ENCODE results near the gene POLD1. TPM values are rescaled to one million over a fixed set of nuclear protein-coding genes. Genes with fewer than 3 reads are reported as not detected.

The POLD1 gene
- total and polyA plus RNA-seq, 10 donors: 26.5 to 66.6 (median 34.2) TPM

DNA sequence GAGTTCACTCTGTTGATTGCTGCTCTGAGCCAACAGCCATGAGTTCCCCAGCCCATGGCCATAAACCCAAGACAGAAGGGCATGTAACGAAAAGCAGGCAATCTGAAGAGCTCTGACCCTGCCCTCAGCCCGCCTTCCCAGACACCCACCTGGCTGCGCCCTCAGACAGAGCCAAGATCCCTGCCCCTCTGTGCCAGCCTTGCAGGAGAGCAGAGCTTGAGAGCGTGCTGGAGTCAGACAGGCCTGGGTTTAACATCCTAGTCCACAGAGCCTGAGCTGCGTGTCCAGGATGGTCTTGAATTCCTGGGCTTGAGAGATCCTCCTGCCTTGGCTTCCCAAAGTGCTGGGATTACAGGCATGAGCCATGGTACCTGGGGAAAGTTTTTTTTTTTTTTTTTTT lies 73.2 kb downstream of the POLD1 start:
- no peak overlapping the region for H3K27ac ChIP-seq
- no peak for DNase-seq
- no peak for TF ChIP-seq POLR2AphosphoS5 (IDR thresholded peaks at IDR 0.05)
- TF ChIP-seq POLR2A (IDR thresholded peaks at IDR 0.05): no peak
- TF ChIP-seq, protein P1, sequence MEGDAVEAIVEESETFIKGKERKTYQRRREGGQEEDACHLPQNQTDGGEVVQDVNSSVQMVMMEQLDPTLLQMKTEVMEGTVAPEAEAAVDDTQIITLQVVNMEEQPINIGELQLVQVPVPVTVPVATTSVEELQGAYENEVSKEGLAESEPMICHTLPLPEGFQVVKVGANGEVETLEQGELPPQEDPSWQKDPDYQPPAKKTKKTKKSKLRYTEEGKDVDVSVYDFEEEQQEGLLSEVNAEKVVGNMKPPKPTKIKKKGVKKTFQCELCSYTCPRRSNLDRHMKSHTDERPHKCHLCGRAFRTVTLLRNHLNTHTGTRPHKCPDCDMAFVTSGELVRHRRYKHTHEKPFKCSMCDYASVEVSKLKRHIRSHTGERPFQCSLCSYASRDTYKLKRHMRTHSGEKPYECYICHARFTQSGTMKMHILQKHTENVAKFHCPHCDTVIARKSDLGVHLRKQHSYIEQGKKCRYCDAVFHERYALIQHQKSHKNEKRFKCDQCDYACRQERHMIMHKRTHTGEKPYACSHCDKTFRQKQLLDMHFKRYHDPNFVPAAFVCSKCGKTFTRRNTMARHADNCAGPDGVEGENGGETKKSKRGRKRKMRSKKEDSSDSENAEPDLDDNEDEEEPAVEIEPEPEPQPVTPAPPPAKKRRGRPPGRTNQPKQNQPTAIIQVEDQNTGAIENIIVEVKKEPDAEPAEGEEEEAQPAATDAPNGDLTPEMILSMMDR (IDR thresholded peaks at IDR 0.05 in 8 of 11, conservative IDR thresholded peaks at IDR 0.05 in 3 of 11): no peak
- WGBS, 5 donors: 79 to 93% (median 87%) methylated on average over 5 of the region's 5 CpGs
- peaks cover 0 to 19% (median 14%) of the 10 kb centered on the region in 6 donors for H3K4me1 ChIP-seq
- intact Hi-C loops (cut with DNase I; ENCODE audit: low total_unique reads): no loop called here
- H3K36me3 ChIP-seq: no peaks in the 10 kb centered on the region
- H3K4me3 ChIP-seq: no peak overlapping the region
- no peaks in the 10 kb centered on the region for H3K9me3 ChIP-seq
- H3K27me3 ChIP-seq (replicated peaks in 1 of 7): peaks cover 0 to 50% (median 15%) of the 10 kb centered on the region in 7 donors

DNA sequence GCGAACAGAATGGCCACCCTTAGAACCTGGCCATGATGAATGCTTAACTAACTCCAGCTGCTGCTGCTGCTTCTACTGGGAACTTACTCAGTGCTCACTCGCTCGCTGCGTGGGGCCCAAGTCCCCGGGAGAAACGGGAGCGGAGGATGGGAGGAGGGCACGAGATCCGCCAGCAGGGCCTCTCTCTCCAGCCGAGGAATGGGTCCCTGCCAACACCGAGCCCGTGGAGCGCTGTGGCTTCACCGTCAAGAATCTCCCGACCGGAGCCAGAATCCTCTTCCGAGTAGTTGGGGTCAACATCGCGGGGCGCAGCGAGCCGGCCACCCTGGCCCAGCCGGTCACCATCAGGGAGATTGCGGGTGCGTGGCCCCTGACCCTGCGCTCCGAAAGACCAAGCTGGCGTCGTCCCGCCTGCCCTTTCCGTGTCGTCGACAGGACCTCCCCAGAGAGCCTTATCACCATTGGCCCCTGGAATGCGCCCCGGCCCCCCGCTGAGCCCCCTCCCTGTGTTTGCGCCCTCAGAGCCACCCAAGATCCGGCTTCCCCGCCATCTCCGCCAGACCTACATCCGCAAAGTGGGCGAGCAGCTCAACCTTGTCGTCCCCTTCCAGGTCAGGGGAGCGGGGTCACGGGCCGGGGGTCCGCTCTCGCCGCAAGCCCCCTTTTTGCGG lies 74.4 kb downstream of the POLD1 start:
- Histone ChIP-seq H3K4me1 (peaks cover 0 to 19% (median 14%) of the 10 kb centered on the region in 6 donors), H3K36me3 (no peaks in the 10 kb centered on the region), H3K27me3 (replicated peaks in 1 of 7) (peaks cover 0 to 54% (median 15%) of the 10 kb centered on the region in 7 donors), H3K27ac (no peak overlapping the region), H3K9me3 (no peaks in the 10 kb centered on the region), H3K4me3 (no peak overlapping the region)
- no peak for DNase-seq
- TF ChIP-seq, protein P1 (IDR thresholded peaks at IDR 0.05 in 8 of 11, conservative IDR thresholded peaks at IDR 0.05 in 3 of 11): no peak
- TF ChIP-seq POLR2A (IDR thresholded peaks at IDR 0.05) (no peak), POLR2AphosphoS5 (IDR thresholded peaks at IDR 0.05) (no peak)
- intact Hi-C loops (cut with DNase I; ENCODE audit: low total_unique reads): no loop called here
- 33 to 61% (median 54%) methylated on average over 34 to 50 of the region's 50 CpGs for WGBS, 5 donors

DNA sequence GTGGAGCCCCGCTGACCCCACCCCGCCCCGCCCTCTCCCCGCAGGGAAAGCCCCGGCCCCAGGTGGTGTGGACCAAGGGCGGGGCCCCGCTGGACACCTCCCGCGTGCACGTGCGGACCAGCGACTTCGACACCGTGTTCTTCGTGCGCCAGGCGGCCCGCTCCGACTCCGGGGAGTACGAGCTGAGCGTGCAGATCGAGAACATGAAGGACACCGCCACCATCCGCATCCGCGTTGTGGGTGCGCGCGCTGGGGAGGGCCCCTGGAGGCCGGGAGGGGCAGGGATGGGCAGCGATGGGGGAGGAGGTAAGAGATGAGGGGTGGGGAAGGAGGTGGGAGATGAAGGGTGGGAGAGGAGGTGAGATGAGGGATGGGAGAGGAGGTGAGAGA lies 74.9 kb downstream of the POLD1 start:
- Histone ChIP-seq H3K27me3 (replicated peaks in 1 of 7) (peaks cover 0 to 54% (median 15%) of the 10 kb centered on the region in 7 donors), H3K36me3 (no peaks in the 10 kb centered on the region), H3K4me3 (no peak overlapping the region), H3K4me1 (peaks cover 0 to 19% (median 14%) of the 10 kb centered on the region in 6 donors), H3K27ac (no peak overlapping the region), H3K9me3 (no peaks in the 10 kb centered on the region)
- intact Hi-C loops (cut with DNase I; ENCODE audit: low total_unique reads): no loop called here
- 56 to 88% (median 75%) methylated on average over 16 to 32 of the region's 32 CpGs for WGBS, 5 donors
- no peak for TF ChIP-seq POLR2A (IDR thresholded peaks at IDR 0.05)
- TF ChIP-seq, protein P1 (IDR thresholded peaks at IDR 0.05 in 8 of 11, conservative IDR thresholded peaks at IDR 0.05 in 3 of 11): no peak
- DNase-seq: no peak

DNA sequence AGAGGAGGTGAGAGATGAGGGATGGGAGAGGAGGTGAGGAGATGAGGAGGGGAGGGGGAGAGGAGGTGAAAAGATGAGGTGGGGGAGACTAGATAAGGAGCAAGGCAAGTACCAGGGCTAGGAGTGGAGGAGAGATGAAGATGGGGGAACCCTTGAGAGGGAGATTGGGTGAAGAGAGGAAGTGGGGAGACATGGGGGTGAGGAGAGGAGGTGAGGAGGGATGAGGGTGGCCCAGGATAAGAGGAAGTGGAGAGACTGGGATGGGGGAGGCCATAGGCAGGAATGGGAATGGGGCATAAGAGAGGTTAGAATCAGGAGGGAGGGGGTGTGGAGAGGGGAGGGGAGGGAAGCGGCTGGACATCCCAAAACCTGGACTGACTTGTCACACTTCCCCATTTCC lies 75.5 kb downstream of the POLD1 start:
- TF ChIP-seq POLR2A (IDR thresholded peaks at IDR 0.05) (no peak), POLR2AphosphoS5 (IDR thresholded peaks at IDR 0.05) (no peak)
- TF ChIP-seq, protein P1 (IDR thresholded peaks at IDR 0.05 in 8 of 11, conservative IDR thresholded peaks at IDR 0.05 in 3 of 11): no peak
- DNase-seq: no peak
- H3K27ac ChIP-seq: peak overlapping the region in 3 of 8 donors; percentile 20 to 65 (median 53)
- H3K36me3 ChIP-seq: no peaks in the 10 kb centered on the region
- H3K4me3 ChIP-seq: no peak overlapping the region
- H3K27me3 ChIP-seq (replicated peaks in 1 of 7): peaks cover 0 to 54% (median 15%) of the 10 kb centered on the region in 7 donors
- intact Hi-C loops (cut with DNase I; ENCODE audit: low total_unique reads): loop anchor here (5.0 kb wide), 1 partner anchor 92 kb away; the partner anchor contains the start of gene NAPSA
- peaks cover 0 to 19% (median 14%) of the 10 kb centered on the region in 6 donors for H3K4me1 ChIP-seq
- 55 to 75% (median 65%) methylated on average over 1 of the region's 1 CpG for WGBS, 5 donors
- no peaks in the 10 kb centered on the region for H3K9me3 ChIP-seq
